NCI-H1694 (cell line): ENCODE measurements around the gene OR8U1.
"Not testable (repeated sequence)": the region's sequence is repeated elsewhere in the genome, so short reads cannot be mapped to it uniquely, and the experiment has no call there.

ENCODE experiments used
- DNase-seq: peaks from one replicate; lab custom pipeline; 2025; lab: John Stamatoyannopoulos, UW

The OR8U1 gene

GRCh38 chr11:56375324-56375723 lies at the start of gene OR8U1:
OR8U1 (plus strand) TSS chr11:56375624; CDS start chr11:56375624, 0 bp downstream.
- no peak for DNase-seq

DNA sequence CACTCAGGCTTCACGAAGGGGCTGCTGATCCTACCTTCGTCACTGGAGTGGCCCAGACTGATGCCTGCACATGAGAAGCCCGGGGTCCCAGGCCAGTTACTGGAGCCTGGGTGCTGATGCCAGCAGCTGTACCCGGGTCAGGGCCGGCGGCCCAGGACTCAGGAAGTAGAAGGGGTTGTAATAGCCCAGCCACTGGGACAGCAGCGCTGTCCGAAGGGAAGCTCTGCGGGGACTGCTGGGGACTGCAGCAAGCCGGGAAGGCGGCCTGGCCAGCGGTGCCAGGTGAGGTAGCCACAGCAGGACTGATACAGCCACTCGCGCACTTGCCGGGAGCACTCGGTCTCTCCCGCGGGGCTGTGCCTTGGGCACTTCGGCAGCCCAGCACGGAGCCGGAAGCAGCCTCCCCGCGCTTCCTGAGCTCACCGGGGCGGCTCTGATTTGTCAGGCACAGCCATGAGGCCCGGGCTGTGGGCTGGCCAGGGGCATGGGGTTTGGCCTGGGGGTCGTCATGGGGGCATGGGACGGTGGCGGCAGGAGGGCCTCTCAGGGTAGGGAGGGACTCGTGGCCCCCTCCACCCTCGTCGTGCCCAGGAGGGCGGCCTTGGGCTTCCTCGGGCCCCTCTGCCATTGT lies 43.4 kb upstream of the OR8U1 start:
- no peak for DNase-seq

GRCh38 chr11:56333156-56333555 lies 42.3 kb upstream of the OR8U1 start:
- DNase-seq, result no peak

DNA sequence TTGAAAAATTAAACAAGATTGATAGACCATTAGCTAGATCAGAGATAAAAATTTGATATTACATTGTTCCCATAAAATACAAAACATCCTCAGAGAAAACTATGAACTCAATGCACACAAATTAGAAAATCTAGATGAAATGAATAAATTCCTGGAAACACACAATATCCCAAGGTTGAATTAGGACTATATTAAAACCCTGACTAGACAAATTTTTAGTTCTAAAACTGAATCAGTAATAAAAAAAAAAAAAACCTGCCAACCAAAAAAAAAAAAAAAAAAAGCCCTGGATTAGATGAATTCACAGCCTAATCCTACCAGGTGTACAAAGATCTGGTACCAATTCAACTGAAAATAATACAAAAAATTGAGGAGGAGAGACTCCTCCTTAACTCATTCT lies 35.1 kb upstream of the OR8U1 start:
- no peak for DNase-seq

DNA sequence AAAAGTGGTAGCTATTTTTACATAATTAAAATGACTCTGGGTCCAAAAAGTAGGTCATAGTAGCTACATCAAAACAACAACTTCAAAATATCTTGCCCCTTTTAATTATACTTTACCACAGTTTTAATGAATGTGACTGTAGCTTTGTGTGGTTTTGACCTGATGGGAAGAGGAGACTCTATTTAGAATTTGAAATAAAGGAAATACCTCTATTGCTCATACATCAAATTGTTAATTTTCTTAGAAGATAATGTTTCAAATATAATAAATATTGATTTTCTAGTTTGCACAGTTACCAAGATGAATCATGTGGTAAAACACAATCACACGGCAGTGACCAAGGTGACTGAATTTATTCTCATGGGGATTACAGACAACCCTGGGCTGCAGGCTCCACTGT lies 29.7 kb upstream of the OR8U1 start, which contains the start of gene OR8K1:
OR8K1 (plus strand) TSS at position 301 of the 400 bp plus-strand sequence; CDS start at position 301, 0 bp downstream.
- DNase-seq, result no peak

DNA sequence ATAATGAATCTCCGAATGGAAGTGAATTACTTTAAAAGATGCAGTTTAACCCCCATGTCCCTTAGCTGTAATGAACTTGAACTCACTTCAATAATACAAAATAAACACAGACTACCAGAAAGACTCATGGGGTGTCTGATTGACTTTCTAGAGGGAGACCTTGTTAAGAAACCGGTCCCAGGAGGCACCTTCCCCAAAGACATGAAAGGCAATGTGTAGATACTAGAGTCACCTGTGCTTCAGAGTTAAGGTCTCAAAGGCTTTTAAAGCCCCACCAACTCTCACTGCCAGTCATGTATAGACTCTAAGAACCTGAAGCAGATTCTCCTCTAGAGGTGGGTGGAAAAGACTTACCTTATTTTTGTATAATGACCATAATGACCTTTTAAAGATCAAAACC lies 21.4 kb upstream of the OR8U1 start, which contains the start of gene OR8J1:
OR8J1 (plus strand) TSS at position 301 of the 400 bp plus-strand sequence. CDS start 5,956 bp downstream, outside the sequence.
- DNase-seq, result no peak

DNA sequence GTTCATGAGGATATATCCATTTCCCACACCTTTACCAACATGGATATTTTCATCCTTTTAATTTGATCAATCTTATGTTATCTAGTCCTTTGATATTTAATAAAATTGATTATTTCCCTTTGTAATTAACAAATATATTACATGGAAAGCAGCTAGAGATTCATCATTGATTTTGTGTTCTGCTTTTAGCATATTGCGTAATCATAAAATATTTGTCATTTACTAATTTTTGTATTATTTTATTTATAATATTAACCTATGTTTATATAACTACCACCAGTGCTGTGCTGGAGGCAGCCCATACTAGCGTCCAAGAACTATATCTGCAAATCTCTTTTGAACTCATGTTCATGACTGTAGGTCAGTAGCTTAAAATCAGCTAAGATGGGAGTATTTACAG lies 4.7 kb downstream of the OR8U1 start:
- DNase-seq, result no peak

- no peak for DNase-seq
Measured at GRCh38 chr11:56394381-56394780, 19.0 kb downstream of the OR8U1 start.

DNA sequence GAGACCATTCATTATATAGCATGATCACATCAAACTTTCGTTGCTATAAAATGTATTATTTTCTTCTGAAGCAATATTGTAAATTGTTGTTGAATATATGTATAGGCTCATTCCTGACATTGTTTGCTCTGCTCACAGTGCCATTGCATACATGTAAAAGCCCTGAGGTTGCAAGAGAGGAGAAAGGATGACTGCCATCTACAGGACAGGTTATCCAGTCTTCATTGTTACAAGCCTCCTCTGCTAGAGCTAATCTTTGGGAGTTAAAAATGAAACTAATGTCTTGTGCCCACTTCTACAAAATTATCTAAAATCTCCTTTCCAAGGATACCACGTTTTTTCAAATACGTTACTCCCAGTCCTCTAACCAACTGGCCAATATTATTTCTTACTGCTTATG lies 20.6 kb downstream of the OR8U1 start:
- no peak for DNase-seq

GRCh38 chr11:56401858-56402461 lies 26.5 kb downstream of the OR8U1 start:
- DNase-seq, result not testable (repeated sequence)

DNA sequence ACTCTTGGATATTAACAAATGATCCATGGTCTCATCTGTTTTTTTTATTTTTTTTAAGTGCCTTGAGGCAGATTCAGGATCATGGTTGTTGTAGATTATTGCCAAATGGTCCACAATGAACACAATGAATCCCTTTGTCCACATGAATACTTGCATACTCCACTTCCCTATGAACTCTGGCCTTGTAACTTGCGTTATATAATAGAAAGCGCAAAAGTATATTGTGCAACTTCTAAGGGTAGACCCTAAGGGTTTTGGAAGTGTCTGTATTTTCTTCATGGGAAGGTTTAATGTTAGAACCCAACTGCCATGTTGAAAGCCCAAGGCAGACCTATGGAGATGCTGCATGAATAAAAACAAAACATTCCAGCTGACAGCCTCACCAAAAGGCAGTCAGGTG lies 29.0 kb downstream of the OR8U1 start:
- DNase-seq, result no peak

- no peak for DNase-seq
Measured at GRCh38 chr11:56410801-56411200, 35.4 kb downstream of the OR8U1 start.

DNA sequence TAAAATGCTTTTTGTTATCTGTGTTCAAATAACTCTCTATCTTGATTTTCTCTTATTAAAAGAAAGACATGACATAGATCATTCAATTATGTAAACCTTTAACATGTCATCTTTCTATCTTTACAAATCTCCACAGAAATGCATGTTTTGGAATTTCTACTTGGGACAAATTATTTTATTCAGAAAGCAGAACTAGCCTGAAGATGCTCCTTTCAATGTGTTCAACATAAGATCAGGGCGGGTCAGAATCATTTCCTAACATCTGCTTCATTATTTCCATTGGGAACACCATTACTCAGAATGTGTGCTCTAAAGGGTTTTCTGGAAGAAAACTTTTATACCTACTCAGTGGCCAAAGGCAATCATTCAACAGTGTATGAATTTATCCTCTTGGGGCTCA lies 37.0 kb downstream of the OR8U1 start, which contains the start of gene OR5AL1:
OR5AL1 (plus strand) TSS at position 301 of the 400 bp plus-strand sequence.
- DNase-seq, result no peak
